GM20431 (cell line): ENCODE data around the gene CTH.

ENCODE experiments used
- in situ Hi-C: fragments of 300-500 bp; cut with MseI, MboI; formaldehyde crosslinking; loops from one replicate; pipeline ENCODE4 v1.15.0; 2020; ENCODE audit warnings: low sequenced_read_pairs; ENCODE audit not compliant: unreplicated experiment

CTH gene

GRCh38 chr1:70487910-70488665 lies 77.0 kb downstream of the CTH start:
- in situ Hi-C loops: loop anchor here (25.0 kb wide), 1 partner anchor 351 kb away; no protein-coding TSS in a partner anchor
